Measurements from ENCODE around the gene UBR4. TPM values are rescaled to one million over a fixed set of nuclear protein-coding genes. Genes with fewer than 3 reads are reported as not detected.

Gene UBR4
- polyA plus RNA-seq, 1 donor from 2014 or later = 49.7 TPM

GRCh38 chr1:19177811-19178210 lies 32.3 kb downstream of the UBR4 start:
- H2AFZ ChIP-seq (ENCODE audit: low read depth, low read length) = no peak overlapping the region
- no peak overlapping the region for H3K9ac ChIP-seq (ENCODE audit: low read length)
- no peaks in the 10 kb centered on the region for H3K27me3 ChIP-seq (ENCODE audit: insufficient read depth, low read depth, low read length)
- H3K79me2 ChIP-seq (replicated peaks; ENCODE audit: insufficient read depth, low read length) = no peaks in the 10 kb centered on the region
- TF ChIP-seq, protein P1, sequence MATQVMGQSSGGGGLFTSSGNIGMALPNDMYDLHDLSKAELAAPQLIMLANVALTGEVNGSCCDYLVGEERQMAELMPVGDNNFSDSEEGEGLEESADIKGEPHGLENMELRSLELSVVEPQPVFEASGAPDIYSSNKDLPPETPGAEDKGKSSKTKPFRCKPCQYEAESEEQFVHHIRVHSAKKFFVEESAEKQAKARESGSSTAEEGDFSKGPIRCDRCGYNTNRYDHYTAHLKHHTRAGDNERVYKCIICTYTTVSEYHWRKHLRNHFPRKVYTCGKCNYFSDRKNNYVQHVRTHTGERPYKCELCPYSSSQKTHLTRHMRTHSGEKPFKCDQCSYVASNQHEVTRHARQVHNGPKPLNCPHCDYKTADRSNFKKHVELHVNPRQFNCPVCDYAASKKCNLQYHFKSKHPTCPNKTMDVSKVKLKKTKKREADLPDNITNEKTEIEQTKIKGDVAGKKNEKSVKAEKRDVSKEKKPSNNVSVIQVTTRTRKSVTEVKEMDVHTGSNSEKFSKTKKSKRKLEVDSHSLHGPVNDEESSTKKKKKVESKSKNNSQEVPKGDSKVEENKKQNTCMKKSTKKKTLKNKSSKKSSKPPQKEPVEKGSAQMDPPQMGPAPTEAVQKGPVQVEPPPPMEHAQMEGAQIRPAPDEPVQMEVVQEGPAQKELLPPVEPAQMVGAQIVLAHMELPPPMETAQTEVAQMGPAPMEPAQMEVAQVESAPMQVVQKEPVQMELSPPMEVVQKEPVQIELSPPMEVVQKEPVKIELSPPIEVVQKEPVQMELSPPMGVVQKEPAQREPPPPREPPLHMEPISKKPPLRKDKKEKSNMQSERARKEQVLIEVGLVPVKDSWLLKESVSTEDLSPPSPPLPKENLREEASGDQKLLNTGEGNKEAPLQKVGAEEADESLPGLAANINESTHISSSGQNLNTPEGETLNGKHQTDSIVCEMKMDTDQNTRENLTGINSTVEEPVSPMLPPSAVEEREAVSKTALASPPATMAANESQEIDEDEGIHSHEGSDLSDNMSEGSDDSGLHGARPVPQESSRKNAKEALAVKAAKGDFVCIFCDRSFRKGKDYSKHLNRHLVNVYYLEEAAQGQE (IDR thresholded peaks at IDR 0.05; ENCODE audit: borderline replicate concordance) = no peak
- TF ChIP-seq MXI1 (conservative IDR thresholded peaks at IDR 0.05; ENCODE audit: poor library complexity, severe bottlenecking) (no peak), EP300 (conservative IDR thresholded peaks at IDR 0.05; ENCODE audit: poor library complexity, severe bottlenecking) (no peak), RAD21 (conservative IDR thresholded peaks at IDR 0.05) (no peak), TAF1 (IDR thresholded peaks at IDR 0.05; ENCODE audit: low read depth) (no peak), POLR2AphosphoS5 (IDR thresholded peaks at IDR 0.05) (no peak), EZH2 (IDR thresholded peaks at IDR 0.05; ENCODE audit: borderline replicate concordance, insufficient read depth, low read length, poor library complexity, severe bottlenecking) (no peak), SMC3 (conservative IDR thresholded peaks at IDR 0.05; ENCODE audit: poor library complexity) (no peak)
- TF ChIP-seq, protein P2, sequence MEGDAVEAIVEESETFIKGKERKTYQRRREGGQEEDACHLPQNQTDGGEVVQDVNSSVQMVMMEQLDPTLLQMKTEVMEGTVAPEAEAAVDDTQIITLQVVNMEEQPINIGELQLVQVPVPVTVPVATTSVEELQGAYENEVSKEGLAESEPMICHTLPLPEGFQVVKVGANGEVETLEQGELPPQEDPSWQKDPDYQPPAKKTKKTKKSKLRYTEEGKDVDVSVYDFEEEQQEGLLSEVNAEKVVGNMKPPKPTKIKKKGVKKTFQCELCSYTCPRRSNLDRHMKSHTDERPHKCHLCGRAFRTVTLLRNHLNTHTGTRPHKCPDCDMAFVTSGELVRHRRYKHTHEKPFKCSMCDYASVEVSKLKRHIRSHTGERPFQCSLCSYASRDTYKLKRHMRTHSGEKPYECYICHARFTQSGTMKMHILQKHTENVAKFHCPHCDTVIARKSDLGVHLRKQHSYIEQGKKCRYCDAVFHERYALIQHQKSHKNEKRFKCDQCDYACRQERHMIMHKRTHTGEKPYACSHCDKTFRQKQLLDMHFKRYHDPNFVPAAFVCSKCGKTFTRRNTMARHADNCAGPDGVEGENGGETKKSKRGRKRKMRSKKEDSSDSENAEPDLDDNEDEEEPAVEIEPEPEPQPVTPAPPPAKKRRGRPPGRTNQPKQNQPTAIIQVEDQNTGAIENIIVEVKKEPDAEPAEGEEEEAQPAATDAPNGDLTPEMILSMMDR (IDR thresholded peaks at IDR 0.05; ENCODE audit: poor library complexity, severe bottlenecking) = no peak
- H3K27ac ChIP-seq (ENCODE audit: low read length) = no peak overlapping the region
- H4K20me1 ChIP-seq (ENCODE audit: insufficient read depth) = no peaks in the 10 kb centered on the region
- no peaks in the 10 kb centered on the region for H3K9me3 ChIP-seq (ENCODE audit: low read length)
- H3K4me2 ChIP-seq (ENCODE audit: low read length) = no peak overlapping the region
- no peaks in the 10 kb centered on the region for H3K9me2 ChIP-seq (ENCODE audit: insufficient read depth, low read length)
- peaks cover 16% of the 10 kb centered on the region for H3K36me3 ChIP-seq (ENCODE audit: insufficient read depth, low read length)
- no peak overlapping the region for H3K4me3 ChIP-seq (ENCODE audit: low read length)
- no peaks in the 10 kb centered on the region for H3F3A ChIP-seq (ENCODE audit: insufficient read depth, low read length, poor library complexity, severe bottlenecking)

DNA sequence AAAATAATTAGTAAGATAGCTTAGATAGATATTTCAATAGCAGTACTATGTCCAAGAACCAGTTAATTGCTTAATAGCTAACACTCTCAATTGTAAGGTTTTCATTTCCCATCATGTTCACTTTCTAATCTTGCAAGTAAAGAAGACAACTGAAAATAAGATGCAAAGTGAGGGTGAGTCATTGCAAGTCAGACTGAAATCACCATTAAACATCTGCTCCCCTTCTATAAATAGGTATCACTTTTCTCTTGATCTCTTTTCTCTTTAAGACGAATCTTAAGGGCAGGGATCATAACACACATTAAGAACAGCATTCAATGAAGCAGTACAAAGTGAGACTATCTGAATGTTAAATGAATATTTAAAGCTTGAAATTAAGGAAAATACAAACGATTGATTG lies 40.4 kb downstream of the UBR4 start:
- no peak overlapping the region for H3K4me2 ChIP-seq (ENCODE audit: low read length)
- H3K9ac ChIP-seq (ENCODE audit: low read length) = no peak overlapping the region
- no peaks in the 10 kb centered on the region for H3K9me2 ChIP-seq (ENCODE audit: insufficient read depth, low read length)
- H3F3A ChIP-seq (ENCODE audit: insufficient read depth, low read length, poor library complexity, severe bottlenecking) = no peaks in the 10 kb centered on the region
- no peaks in the 10 kb centered on the region for H4K20me1 ChIP-seq (ENCODE audit: insufficient read depth)
- no peaks in the 10 kb centered on the region for H3K9me3 ChIP-seq (ENCODE audit: low read length)
- H3K27me3 ChIP-seq (ENCODE audit: insufficient read depth, low read depth, low read length) = no peaks in the 10 kb centered on the region
- H3K36me3 ChIP-seq (ENCODE audit: insufficient read depth, low read length) = peaks cover 13% of the 10 kb centered on the region
- H3K79me2 ChIP-seq (replicated peaks; ENCODE audit: insufficient read depth, low read length) = no peaks in the 10 kb centered on the region
- no peak overlapping the region for H3K27ac ChIP-seq (ENCODE audit: low read length)
- TF ChIP-seq RAD21 (conservative IDR thresholded peaks at IDR 0.05) = no peak
- TF ChIP-seq EP300 (conservative IDR thresholded peaks at IDR 0.05; ENCODE audit: poor library complexity, severe bottlenecking) = no peak
- TF ChIP-seq SMC3 (conservative IDR thresholded peaks at IDR 0.05; ENCODE audit: poor library complexity) = no peak
- no peak for TF ChIP-seq MXI1 (conservative IDR thresholded peaks at IDR 0.05; ENCODE audit: poor library complexity, severe bottlenecking)
- TF ChIP-seq, protein P2 (IDR thresholded peaks at IDR 0.05; ENCODE audit: poor library complexity, severe bottlenecking) = no peak
- TF ChIP-seq EZH2 (IDR thresholded peaks at IDR 0.05; ENCODE audit: borderline replicate concordance, insufficient read depth, low read length, poor library complexity, severe bottlenecking) = no peak
- TF ChIP-seq, protein P1 (IDR thresholded peaks at IDR 0.05; ENCODE audit: borderline replicate concordance) = no peak
- no peak for TF ChIP-seq POLR2AphosphoS5 (IDR thresholded peaks at IDR 0.05)
- no peak for TF ChIP-seq TAF1 (IDR thresholded peaks at IDR 0.05; ENCODE audit: low read depth)
- H2AFZ ChIP-seq (ENCODE audit: low read depth, low read length) = no peak overlapping the region
- H3K4me3 ChIP-seq (ENCODE audit: low read length) = no peak overlapping the region
